GM19452 (cell line): ENCODE results near the gene EIF4G3.
A peak's percentile ranks its signal among the peaks of the same experiment; 100 is the strongest.
"Not testable (repeated sequence)": the region's sequence is repeated elsewhere in the genome, so short reads cannot be mapped to it uniquely, and the experiment has no call there.

Experiments
- ATAC-seq: cut with Tn5 transposase; IDR thresholded peaks from one replicate; pipeline ENCODE4 v1.9.1; 2021; ENCODE audit not compliant: unreplicated experiment

Gene EIF4G3, protein sequence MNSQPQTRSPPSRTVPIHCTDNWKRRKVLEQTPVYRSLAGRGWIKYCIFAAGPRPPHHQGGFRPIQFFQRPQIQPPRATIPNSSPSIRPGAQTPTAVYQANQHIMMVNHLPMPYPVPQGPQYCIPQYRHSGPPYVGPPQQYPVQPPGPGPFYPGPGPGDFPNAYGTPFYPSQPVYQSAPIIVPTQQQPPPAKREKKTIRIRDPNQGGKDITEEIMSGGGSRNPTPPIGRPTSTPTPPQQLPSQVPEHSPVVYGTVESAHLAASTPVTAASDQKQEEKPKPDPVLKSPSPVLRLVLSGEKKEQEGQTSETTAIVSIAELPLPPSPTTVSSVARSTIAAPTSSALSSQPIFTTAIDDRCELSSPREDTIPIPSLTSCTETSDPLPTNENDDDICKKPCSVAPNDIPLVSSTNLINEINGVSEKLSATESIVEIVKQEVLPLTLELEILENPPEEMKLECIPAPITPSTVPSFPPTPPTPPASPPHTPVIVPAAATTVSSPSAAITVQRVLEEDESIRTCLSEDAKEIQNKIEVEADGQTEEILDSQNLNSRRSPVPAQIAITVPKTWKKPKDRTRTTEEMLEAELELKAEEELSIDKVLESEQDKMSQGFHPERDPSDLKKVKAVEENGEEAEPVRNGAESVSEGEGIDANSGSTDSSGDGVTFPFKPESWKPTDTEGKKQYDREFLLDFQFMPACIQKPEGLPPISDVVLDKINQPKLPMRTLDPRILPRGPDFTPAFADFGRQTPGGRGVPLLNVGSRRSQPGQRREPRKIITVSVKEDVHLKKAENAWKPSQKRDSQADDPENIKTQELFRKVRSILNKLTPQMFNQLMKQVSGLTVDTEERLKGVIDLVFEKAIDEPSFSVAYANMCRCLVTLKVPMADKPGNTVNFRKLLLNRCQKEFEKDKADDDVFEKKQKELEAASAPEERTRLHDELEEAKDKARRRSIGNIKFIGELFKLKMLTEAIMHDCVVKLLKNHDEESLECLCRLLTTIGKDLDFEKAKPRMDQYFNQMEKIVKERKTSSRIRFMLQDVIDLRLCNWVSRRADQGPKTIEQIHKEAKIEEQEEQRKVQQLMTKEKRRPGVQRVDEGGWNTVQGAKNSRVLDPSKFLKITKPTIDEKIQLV (N-terminal part only)

DNA sequence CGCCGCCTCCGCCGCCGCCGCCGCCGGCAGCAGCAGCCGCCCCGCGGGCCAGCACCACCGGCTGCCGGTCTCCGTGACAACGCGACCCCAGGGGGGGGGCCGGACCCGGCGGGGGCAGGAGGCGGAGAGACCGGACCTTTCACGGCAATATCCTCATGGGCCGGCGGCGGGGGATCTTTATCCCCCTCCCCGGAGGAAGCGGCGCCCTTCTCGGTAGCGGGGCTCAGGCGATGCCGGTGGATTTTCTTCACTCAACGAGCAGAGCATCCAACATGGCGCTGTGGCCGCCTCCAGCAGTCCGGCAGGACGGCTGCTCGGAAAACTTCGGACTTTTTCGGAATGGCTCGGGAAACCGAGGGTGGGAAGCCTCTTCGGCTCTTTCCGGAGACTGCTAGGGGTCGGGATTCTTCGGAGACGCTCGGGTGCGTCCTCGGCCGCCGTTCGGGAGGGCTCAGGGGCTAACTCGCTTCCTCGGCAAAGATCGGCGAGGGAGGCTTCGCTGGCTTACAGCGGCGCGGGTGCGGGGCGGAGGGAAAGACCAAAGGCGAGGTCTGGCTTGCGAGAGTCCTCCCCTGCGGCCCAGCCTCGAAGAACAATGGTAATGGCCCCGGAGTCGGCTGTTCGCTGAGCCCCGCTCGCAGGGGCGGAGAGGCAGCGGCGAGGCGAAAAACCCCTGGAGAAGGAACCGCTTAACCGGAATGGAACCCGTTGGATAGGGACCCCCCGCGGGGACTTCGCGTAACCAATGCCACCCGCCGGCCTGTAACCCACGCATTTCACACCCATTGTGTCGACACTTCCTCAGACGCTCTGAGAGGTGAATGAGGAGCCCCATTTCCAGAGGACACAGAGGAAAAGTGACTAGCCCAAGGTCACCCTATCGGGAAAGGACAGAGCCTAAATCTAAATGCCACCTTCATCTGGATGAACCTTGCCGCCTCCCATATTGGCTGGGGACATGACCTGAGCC, at the start of gene EIF4G3:
Gene EIF4G3, minus strand, starts transcription at position 312 of the 970 bp plus-strand sequence. CDS start 174,155 bp downstream, outside the sequence.
- peak; percentile 87 for ATAC-seq

DNA sequence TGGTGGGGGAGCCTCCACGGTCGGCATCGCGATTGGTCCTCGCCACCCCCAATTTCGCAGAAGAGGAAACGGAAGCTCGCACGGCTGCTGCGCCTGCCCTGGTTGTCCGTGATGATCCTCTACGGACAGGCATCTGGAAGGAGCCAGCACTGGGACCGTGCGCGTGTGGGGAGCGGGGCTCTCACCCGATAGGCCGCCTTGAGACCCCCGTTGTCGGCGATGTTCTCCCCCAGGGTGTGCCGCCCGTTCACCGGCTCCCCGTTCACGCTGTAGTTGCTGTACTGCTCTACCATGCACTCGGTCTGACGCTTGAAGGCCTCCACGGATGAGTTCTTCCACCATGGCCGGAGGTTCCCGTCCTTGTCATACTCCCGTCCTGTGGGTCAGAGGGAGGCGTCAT, 48.4 kb upstream of the EIF4G3 start:
- no peak for ATAC-seq

DNA sequence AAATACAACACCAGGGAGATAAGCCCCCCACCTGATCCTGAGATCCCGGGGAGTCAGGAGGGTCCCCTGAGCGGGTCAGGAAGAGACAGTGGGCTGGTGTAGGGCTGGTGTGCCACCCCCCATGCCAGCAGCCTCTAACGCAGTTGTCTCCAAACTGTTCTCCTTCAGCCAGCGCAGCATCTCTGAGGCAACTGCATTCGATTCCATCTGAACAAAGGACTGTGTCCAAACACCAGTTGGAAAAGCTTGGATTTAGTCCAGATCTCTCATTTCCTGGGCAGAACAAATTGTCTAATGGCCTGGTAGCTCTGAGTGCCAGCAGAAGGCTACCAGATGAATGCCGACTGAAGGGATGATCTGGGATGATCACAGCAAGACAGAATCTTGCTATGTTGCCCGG, 44.1 kb upstream of the EIF4G3 start:
- no peak for ATAC-seq

DNA sequence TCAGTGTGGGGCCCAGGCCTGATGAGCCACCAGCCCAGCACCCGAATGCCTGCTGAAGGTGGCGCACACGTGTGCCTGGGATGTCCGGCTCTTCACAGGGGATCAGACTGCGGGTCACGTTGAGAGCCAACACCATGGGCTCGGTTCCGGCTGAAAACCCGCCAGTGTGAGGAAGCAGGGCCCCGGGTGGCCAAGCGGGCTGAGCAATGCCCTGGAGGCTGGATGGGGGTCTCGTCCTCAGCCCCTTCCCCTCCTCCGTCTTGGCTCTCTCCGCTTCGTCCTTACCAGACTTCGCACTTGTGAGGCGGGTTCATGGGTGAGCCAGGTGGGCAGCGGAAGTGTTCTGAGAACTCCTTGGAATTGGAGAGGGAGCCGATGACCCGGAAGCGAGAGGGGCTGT, 43.0 kb upstream of the EIF4G3 start:
- no peak for ATAC-seq

DNA sequence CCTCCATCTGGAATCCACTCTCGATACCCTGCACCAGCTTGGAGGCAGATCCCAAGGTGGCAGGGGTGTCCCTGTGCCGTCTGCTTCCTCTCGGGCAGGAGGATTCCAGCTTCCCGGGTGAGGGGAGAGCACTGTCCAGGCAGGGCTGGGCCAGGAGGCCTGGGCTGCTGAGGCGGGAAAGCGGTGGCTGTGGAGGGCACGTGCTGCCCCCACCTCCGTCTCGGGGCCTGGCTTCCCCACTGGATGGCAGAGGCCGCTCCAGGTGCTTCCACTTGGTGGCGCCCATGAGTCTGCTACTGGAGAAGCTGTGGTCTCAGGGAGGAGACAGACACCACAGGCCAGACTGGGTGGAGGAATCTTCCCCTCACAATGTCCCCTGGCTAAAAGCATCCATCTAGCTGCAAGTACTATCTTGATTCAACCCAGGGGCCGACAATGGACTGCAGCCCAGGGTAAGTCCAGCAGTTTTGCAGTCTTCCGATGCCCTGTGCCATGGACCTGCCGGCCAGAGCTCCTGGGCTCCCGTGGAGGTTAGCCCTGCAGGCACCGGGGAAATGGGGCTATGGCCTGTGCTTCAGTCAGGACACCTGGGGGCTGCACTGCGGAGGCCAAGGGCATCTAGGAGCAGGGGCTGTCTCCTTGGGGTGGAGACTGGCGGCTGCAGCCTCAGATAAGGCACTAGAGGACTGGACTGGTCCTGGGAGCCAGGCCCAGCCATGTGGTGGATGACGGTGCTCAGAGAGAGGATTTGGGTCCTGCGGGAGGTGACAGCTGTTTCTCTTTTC, 41.3 kb upstream of the EIF4G3 start:
- no peak for ATAC-seq

DNA sequence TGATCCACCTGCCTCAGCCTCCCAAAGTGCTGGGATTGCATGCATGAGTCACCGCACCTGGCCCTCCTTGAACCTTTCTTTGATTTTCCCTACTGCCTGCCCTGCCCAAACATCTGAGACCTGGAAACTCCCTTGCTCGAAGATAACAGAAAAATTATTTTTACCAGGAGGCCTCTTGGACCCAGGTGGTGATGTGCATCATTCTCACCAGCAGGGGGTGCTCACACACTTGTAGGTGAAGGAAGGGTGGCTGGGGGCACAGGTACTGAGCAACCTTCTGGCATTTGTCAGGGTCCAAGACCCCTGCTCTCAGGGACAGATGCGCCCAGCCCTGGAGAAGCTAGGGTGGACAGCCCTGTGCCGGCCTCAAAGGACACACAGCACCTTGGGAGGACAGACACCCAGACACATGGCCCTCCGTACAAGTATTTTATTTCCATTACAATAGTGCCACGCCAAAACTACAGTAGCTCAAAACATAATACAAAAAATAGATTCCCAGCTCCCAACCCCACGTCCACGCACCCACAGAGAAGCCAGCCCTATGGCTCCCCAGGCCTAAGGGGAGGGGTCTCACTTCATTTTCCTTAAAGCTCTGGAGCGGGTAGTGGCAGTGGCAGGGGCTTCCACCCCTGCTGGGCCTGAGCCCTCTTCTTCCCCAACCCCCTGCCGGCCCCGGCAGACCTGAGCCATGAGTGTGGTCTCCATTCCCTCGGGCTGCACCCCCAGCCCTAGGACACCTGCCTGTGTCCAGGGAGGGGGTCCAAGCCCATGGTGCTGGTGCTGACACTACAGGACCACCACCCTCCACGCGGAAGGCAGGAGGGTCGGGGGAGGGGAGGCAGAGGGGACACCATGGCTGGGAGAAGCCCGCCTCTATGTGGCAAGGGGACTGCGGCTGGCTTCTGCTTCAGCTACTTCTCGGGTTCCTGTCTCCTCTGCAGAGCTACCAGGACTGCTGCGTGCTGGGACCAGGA, 40.4 kb upstream of the EIF4G3 start:
- ATAC-seq: no peak

DNA sequence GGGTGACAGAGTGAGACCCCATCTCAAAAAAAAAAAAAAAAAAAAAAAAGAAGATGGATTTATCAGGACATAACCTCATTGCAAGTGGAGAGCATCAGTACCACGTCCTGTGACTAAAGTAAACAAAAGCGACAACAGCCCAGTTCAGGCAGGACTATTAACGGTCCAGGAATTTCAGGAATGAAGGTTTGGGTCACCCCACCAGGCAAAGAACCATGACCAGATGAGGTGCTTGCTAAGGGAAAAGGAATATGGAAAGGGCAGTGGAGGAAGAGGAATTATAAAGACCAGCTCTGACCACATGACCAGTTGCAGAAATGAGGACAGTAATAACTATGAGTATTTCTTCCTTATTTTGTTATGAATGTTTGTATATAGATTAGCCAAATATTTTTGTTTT, 35.4 kb upstream of the EIF4G3 start:
- ATAC-seq: no peak

DNA sequence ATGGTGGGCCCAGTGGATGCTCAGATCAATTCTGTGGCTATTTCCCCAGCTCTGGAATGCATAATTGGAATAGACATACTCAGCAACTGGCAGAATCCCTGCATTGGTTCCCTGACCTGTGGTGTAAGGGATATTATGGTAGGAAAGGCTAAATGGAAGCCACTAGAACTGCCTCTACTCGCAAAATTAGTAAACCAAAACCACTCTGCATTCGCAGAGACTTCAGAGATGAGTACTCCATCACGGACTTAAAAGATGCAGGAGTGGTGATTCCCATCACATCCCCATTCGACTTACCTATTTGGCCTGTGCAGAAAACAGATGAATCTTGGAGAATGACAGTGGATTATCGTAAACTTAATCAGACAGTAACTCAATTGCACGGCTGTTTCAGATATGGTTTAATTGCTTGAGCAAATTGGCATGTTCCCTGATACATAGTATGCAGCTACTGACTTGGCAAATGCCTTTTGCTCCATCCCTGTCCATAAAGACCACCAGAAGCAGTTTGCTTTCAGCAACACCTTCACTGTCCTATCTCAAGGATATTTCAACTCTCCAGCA, 31.5 kb upstream of the EIF4G3 start:
- not testable (repeated sequence) for ATAC-seq

DNA sequence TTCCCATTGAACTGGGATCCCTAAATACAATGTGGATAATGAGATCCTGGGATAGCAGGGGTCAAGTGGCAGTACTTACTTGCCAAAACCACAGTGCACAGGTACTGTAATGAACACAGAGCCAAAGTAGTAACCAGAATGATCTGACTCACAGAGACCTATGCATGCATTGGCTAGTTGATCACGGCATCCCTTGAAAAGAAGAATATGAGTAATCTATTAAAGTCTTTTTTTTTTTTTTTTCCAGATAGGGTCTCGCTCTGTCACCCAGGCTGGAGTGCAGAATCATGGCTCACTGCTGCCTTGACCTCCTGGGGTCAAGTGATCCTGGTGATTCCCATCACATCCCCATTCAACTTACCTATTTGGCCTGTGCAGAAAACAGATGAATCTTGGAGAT, 29.4 kb upstream of the EIF4G3 start:
- no peak for ATAC-seq

DNA sequence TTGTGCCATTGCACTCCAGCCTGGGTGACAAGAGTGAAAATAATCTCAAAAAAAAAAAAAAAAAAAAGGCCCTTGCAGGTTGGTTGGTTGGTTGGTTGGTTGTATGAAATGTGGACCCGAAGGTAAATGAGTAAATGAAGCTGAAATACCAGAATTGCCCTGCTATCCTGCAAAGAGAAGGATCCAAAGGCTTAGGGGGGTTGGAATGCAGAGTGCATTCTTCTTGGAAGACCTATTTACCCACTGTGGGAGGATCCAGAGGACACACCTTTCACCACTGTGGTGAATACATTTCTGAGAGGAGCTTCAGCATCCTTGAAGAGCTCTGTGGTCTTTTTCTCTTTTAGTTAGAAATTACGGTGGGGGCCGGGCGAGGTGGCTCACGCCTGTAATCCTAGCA, 28.7 kb upstream of the EIF4G3 start:
- ATAC-seq: no peak

DNA sequence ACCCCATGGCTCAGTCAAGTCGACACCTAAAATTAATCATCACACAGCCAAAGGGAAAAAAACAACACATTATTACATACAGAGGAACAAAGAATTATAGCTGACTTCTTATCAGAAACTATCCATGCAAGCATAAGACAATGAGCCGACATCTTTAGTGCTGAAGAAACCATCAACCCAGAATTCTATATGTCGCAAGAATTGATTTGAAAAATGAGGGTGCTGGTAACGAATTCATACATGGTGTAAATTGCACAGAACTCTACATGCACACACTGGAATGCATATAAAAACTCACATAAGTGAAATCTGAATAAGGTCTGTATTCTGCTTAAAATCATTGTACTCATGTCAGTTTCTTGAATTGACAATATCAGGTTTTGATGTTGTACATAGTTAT, 25.0 kb upstream of the EIF4G3 start:
- ATAC-seq: no peak

DNA sequence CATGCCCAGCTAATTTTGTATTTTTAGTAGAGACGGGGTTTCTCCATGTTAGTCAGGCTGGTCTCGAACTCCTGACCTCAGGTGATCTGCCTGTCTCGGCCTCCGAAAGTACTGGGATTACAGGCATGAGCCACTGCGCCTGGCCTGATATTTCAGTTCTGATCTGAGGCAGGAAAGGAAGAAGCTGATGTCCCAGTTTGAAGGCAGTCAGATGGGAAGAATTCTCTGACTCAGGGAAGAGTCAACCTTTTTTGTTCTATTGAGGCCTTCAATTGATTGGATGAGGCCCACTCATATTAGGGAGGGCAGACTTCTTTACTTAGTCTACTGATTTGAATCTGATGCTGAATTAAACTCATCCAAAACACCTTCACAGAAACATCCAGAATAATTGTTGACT, 24.5 kb upstream of the EIF4G3 start:
- not testable (repeated sequence) for ATAC-seq

DNA sequence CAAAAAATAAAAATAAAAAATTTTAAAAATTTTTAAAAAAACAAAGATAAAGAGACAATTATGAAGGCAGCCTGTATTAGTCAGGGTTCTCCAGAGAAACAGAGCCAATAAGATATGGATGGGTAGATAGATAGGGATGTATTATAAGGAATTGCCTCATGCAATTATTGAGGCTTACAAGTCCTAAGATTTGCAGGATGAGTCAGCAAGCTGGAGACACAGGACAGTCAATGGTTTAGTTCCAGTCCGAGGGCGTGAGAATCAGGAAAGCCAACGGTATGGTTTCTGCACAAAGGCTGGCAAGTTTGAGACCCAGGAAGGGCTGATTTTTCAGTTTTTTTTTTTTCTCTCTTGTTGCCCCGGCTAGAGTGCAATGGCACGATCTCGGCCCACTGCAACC, 24.1 kb upstream of the EIF4G3 start:
- ATAC-seq: no peak

DNA sequence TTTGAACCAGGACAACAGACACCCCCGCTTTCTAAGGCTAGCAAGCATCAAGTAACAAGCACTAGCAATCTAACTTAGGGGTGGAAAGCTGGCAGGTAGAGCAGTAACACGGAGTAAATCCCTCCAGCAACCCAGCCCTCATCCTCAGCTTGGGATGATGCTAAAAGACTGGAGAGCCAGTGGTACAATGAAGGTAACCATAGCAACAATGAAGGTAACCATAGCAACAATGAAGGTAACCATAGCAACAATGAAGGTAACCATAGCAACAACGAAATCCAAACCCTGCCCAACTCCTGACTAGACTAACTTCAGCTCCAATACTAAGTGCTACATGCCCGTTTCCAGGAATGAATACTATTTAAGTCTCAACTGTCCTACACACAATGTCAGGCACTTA, 22.2 kb upstream of the EIF4G3 start:
- ATAC-seq: no peak

DNA sequence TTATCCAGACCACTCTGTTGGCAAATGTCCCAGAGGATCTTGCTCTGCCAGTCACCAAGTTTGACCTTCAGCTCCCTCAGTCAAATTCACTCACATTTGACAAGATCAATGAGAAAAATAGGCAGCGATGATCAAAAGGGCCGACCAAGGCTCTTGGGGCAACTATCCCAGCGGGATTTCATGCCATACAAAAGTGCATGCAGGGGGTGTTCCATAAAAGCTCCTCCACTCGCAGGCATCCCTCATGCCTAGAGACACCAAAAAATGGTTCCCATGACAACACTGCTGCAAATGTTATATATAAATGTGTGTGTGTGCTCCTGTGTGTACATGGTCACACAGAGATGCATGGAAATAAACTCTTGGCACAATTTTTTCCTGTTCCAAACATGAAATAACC, 16.2 kb upstream of the EIF4G3 start:
- no peak for ATAC-seq

DNA sequence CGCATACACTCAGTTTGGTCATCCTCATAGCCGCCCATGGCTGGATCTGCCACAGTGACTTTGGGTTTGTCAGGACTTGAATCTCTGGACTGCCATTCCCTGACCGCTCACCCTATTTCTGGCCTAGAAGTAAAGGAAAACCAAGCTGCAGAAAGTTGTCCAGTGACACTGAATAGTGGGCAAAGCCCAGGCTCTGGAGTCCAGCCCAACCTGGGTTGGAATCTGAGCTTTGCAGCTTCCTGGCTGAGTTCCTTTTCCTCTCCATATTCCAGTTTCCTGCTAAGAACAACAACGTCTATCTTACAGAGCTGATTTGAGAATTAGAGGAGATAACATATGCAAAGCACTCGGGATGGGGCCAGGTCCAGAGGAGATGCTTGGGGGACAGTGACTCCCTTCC, 15.6 kb upstream of the EIF4G3 start:
- no peak for ATAC-seq

DNA sequence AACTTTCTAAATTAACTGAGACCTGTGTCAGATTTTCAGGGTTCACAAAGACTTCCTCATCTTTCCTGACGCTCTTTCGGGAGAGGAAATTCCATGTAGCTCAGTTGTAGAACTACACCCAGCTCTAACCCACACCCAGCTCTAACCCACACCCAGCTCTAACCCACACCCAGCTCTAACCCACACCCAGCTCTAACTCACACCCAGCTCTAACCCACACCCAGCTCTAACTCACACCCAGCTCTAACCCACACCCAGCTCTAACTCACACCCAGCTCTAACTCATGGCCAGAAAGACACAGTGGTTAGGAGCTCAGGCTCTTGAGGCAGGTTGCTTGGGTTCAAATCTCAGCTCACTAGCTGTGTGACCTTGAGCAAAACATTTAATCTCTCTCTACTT, 14.1 kb upstream of the EIF4G3 start:
- ATAC-seq: not testable (repeated sequence)

DNA sequence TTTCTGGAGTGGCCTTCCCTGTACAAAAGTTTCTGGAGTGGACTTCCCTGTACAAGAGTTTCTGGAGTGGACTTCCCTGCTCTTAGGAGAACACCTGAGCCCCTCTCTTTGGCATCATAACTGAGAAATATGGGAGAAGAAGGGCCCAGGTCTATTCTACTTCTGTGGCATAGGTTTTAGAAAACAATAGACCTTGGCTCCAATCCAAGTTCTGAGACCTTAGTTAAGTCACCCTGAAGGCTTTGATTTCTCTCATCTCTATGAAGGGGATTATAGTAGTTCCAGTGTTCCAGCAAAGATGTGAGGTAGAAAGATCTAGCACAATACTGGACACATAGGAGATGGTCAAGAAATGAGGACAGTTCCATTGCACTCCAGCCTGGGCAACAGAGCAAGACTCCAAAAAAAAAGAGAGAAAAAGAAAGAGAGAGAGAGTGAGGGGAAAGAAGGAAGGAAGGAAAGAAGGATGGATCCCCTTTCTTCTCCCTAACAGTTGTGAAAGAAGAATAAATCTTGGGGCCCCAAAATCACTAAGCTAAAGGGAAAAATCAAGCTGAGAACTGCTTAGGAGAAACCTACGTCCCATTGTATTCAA, 13.3 kb upstream of the EIF4G3 start:
- no peak for ATAC-seq
